ENCODE data around the gene PIWIL4.

PIWIL4 gene

DNA sequence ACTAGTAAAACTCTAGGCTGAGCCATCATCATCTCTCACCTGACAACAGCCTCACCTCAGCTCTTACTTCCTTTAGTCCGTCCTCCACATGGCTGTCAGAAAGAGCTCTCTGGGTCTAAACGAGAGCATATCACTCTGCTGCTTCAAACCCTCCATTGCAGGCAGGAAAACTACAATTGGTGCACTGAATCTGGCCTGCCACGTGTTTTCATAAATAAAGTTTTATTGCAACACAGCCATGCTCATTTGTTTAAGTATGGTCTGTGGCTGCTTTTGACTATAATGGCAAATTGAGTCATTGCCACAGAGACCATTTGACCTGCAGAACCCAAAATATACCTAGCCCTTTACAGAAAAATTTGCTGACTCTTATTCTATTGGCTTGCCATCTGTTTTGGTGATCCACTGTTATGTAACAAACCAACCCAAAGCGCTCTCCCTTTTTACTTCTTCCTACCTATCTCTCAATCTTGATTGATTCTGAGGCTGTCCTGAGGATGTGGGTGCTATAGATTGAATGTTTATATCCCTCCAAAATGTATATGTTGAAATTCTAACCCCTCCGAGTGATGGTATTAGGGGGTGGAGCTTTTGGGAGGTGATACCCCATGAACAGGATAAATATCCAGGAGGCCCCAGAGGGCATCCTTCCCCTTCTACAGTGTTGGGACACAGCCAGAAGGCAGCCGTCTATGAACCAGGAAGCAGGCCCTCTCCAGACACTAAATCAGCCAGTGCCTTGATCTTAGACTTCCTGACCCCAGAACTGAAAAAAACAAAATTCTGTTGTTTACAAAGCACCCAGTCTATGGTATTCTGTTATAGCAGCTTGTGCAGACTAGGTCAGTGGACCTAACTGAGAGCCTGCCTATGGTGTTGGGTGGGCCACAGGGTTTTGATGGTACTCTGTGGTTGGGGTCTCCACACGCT lies 99.9 kb downstream of the PIWIL4 start:
- DNase-seq, result no peak

DNA sequence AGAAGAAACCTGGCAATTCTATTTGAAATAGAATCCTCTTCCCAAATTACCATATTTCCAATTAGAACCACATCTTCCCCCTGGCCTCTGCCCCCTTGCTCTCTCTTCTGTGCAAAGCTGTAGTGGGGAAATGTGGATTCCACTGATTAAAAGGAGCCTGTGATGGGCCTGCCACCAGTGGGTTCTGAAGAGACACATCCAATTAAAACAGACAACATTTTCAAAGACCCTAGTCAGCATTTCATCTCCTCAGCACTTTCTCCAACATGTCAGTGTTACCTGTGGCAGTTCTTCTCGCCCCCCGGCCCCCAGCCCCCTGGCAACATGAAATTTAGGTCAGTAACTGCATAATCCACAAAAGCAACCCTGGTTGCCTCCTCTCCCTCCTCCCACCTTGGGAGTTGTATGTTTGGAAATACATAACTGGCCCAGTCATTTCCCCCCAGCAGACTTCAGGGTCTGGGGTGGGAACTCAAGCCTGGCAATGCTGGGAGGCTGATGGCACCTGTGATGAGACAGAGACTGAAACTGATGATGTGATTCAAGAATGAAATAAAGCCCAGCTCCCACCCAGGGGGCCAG lies 101.1 kb downstream of the PIWIL4 start:
- no peak for DNase-seq

DNA sequence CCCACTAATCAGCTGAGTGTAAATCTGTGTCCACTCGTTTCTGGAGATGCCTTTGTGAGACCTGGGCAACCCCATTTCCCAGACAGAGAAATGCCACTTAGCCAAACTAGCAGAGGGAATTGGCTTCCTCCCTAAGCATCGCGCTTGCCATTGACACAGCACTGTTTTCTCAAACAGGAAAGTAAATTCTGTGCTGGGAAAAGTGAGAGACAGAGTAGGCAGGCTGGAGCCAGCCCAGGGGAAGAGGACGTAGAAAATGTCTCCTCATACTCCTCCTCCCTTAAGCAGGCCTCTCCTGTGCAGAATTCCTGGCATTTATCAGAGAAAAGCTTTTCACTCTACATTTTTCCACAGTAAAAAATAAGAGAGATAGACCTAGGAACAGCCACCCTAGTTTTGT lies 101.9 kb downstream of the PIWIL4 start:
- no peak for DNase-seq

All from NCI-H1694 (cell line).